Stomach (tissue), 9 donors: ENCODE results near the gene PKIB. TPM values are rescaled to one million over a fixed set of nuclear protein-coding genes. Genes with fewer than 3 reads are reported as not detected.

Experiments used
- DNase-seq, 2 donors: peaks; one replicate each; pipeline versions ENCODE4 v3.0.0 to v3.0.0-alpha.2; 2013 to 2019
- H3K27ac ChIP-seq, 5 donors: fragments of 200-600 bp in 4 of 5; sonication (generic) in 4 of 5; one replicate each; pipeline ENCODE4 v1.5.1; 2013 to 2019; ENCODE audit warnings: mild to moderate bottlenecking in 1 of 5, moderate library complexity in 1 of 5
- H3K27me3 ChIP-seq, 3 donors: fragments of 200-600 bp; sonication (generic); one replicate each; pipeline ENCODE4 v1.5.1; 2017 to 2019; ENCODE audit warnings: mixed run types in 1 of 3
- H3K36me3 ChIP-seq, 4 donors: fragments of 200-600 bp; sonication (generic); 1 replicate in 3 of 4; 2 replicates in 1 of 4; pipeline ENCODE4 v1.5.1; 2016 to 2019
- H3K4me1 ChIP-seq, 4 donors: fragments of 200-600 bp; sonication (generic); one replicate each; pipeline ENCODE4 v1.5.1; 2016 to 2019
- H3K4me3 ChIP-seq, 4 donors: fragments of 200-600 bp; sonication (generic) in 3 of 4; one replicate each; pipeline ENCODE4 v1.5.1; 2016 to 2019; ENCODE audit warnings: mild to moderate bottlenecking in 1 of 4
- H3K9me3 ChIP-seq, 4 donors: fragments of 200-600 bp; sonication (generic); one replicate each; pipeline ENCODE4 v1.5.1; 2016 to 2019
- EP300 ChIP-seq: sonication (generic); formaldehyde crosslinking; IDR thresholded peaks from one replicate; pipeline ENCODE4 v1.6.1; 2017; ENCODE audit warnings: antibody characterized with exemption
- POLR2A ChIP-seq, 4 donors: fragments of 450-650 bp; IDR thresholded peaks; one replicate each; pipeline ENCODE4 v1.6.1; 2016; ENCODE audit warnings: antibody characterized with exemption in 4 of 4, control low read depth in 2 of 4, mild to moderate bottlenecking in 1 of 4, moderate library complexity in 1 of 4
- POLR2AphosphoS5 ChIP-seq, 3 donors: sonication (generic); formaldehyde crosslinking; IDR thresholded peaks; one replicate each; pipeline ENCODE4 v1.6.1; 2016; ENCODE audit warnings: antibody characterized with exemption in 3 of 3
- WGBS, 5 donors: extraction: QIAGEN DNeasy Blood & Tissue Kit in 3 of 5; methylation state at CpG; one replicate each; pipeline versions ENCODE4 v1.1.5 to v1.1.7; 2013 to 2018; 5-methylcytosine and 5-hydroxymethylcytosine counted together
- intact Hi-C: fragments of 100-400 bp; cut with DNase I; formaldehyde crosslinking; loops from one replicate; pipeline ENCODE4 v1.15.1; 2023; ENCODE audit warnings: low total_unique reads
- polyA plus RNA-seq, 3 donors: library from polyadenylated mRNA; stranded (reverse); fragments of 200-250 nt; gene quantifications; one replicate each; pipeline ENCODE4 v1.2.3, GENCODE V29; 2013
- total RNA-seq, 5 donors: library from RNA; depleted of rRNA; stranded (reverse); fragments of >200 nt; gene quantifications; one replicate each; pipeline versions ENCODE4 v1.1.0 to v1.2.3, GENCODE V29; 2014 to 2016
- TF ChIP-seq, protein P1 (sequence below), 7 experiments: fragments of 450-650 bp in 4 of 7; fragments of 200-600 bp in 3 of 7; sonication (generic) in 3 of 7; IDR thresholded peaks; one replicate each; pipeline ENCODE4 v1.5.1; 2016 to 2019; ENCODE audit warnings: antibody characterized with exemption in 7 of 7, control low read depth in 2 of 7, mild to moderate bottlenecking in 1 of 7
- donor health status: healthy with polysubstance abuse.
- donor health status: Bipolar disorder and iron deficiency.
- donor health status: healthy.

Gene PKIB
- total and polyA plus RNA-seq, 8 donors = 7.6 to 128 (median 26.4) TPM

DNA sequence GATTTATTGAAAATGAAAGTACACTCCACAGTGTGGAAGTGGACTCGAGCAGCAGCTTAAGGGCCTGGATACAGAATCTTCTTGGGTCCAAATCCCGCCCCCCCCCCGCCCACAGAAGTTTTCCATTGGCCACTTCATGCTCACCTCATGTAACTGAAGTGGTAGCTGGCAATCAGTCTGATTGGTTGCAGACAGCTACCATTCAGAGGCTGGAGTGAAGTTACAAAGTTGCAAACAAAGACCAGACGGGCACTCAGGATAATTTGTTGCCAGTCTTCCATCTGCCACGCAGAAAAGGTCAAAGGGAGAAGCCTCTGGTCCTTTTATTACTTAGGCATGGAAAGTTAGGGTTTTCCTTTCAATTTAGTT is 143.5 kb downstream of the PKIB start:
- no peaks in the 10 kb centered on the region for H3K27me3 ChIP-seq
- 49 to 59% (median 54%) methylated on average over 5 of the region's 5 CpGs for WGBS, 5 donors
- H3K4me3 ChIP-seq = peak overlapping the region in 2 of 4 donors; percentile 6 to 20
- no peaks in the 10 kb centered on the region for H3K9me3 ChIP-seq
- H3K4me1 ChIP-seq = no peaks in the 10 kb centered on the region
- no peak for TF ChIP-seq POLR2AphosphoS5 (IDR thresholded peaks at IDR 0.05)
- no peak for DNase-seq
- intact Hi-C loops = no loop called here
- peak overlapping the region in 1 of 5 donors; percentile 18 for H3K27ac ChIP-seq
- no peaks in the 10 kb centered on the region for H3K36me3 ChIP-seq

DNA sequence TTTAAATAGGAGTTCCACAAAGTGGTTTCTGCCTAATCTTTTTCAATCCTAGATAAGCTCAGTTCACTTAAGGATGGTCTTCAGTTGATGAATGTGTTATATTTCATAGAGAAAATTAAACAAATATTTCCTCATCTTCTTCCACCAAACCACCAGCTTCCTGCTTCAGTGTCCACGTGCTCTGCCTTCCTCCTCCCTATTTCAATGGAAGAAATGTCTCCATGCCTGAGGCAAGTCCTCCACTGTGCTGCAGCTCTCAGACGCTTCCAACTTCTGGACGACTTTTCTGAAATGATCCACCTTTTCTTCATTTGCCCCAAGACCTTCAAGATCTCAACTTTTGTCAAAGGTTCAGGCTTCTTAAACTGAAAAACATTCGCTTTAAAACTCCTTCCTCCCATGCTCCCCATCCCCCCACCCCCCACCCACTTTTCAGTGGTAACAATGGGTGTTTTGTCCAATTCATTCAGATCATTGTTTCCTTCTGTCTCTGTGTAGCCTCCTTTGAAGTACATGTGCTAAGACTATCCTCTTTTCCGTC is 144.1 kb downstream of the PKIB start:
- 77 to 85% (median 78%) methylated on average over 5 of the region's 5 CpGs for whole genome bisulfite sequencing, 5 donors
- intact Hi-C loops = no loop called here
- Histone ChIP-seq H3K9me3 (no peaks in the 10 kb centered on the region), H3K27ac (peak overlapping the region in 1 of 5 donors; percentile 18), H3K27me3 (no peaks in the 10 kb centered on the region), H3K36me3 (no peaks in the 10 kb centered on the region), H3K4me1 (no peaks in the 10 kb centered on the region), H3K4me3 (peak overlapping the region in 1 of 4 donors; percentile 6)
- TF ChIP-seq, protein P1, sequence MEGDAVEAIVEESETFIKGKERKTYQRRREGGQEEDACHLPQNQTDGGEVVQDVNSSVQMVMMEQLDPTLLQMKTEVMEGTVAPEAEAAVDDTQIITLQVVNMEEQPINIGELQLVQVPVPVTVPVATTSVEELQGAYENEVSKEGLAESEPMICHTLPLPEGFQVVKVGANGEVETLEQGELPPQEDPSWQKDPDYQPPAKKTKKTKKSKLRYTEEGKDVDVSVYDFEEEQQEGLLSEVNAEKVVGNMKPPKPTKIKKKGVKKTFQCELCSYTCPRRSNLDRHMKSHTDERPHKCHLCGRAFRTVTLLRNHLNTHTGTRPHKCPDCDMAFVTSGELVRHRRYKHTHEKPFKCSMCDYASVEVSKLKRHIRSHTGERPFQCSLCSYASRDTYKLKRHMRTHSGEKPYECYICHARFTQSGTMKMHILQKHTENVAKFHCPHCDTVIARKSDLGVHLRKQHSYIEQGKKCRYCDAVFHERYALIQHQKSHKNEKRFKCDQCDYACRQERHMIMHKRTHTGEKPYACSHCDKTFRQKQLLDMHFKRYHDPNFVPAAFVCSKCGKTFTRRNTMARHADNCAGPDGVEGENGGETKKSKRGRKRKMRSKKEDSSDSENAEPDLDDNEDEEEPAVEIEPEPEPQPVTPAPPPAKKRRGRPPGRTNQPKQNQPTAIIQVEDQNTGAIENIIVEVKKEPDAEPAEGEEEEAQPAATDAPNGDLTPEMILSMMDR (IDR thresholded peaks at IDR 0.05) = no peak
- no peak for TF ChIP-seq POLR2AphosphoS5 (IDR thresholded peaks at IDR 0.05)
- TF ChIP-seq POLR2A (IDR thresholded peaks at IDR 0.05) = no peak
- no peak for TF ChIP-seq EP300
- DNase-seq = no peak

DNA sequence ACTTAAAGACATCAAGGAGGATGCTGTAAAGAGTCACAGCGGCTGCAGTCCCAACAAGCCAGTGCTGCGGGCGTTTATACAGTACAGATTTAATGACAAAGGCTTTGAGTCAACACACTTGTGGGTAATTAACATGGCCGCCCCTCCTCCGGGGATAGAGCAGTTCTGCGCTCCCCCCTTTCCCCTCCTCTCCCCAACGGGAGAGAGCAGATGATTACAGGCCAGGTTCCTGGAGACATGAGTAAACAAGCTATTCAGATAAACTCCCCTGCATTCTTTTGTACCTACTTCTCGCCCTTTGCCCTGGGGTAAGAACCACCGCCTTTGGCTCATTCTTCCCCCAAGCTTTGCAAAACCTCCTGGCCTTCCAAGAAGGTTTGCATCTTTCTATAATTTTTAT is 145.7 kb downstream of the PKIB start:
- no peaks in the 10 kb centered on the region for H3K36me3 ChIP-seq
- H3K4me3 ChIP-seq = no peak overlapping the region
- intact Hi-C loops = no loop called here
- no peak overlapping the region for H3K27ac ChIP-seq
- H3K9me3 ChIP-seq = no peaks in the 10 kb centered on the region
- 54 to 68% (median 67%) methylated on average over 9 of the region's 9 CpGs for WGBS, 5 donors
- H3K27me3 ChIP-seq = no peaks in the 10 kb centered on the region
- TF ChIP-seq POLR2AphosphoS5 (IDR thresholded peaks at IDR 0.05) = no peak
- TF ChIP-seq POLR2A (IDR thresholded peaks at IDR 0.05) = no peak
- TF ChIP-seq, protein P1 (IDR thresholded peaks at IDR 0.05) = no peak
- TF ChIP-seq EP300 = no peak
- no peaks in the 10 kb centered on the region for H3K4me1 ChIP-seq
- DNase-seq = no peak

DNA sequence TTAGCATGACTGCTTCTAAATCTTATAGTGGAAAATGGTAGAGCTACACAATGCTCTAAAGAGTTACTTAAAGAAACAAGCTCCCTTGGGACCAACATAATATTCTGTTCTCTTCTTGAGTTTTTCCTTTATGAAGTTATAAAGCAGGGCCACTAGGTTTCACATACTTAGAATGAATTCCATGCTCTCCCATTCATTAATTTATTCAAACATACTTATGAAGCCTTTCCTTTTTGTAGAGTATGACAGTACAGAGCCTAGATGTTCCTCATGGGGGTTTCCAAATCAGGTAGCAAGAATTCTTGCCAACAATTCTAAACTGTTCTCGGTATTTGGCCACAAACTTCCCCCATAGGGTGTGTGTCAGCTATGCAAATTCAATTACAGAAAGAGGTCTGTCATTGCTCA is 148.7 kb downstream of the PKIB start:
- H3K9me3 ChIP-seq = no peaks in the 10 kb centered on the region
- DNase-seq = no peak
- no peak overlapping the region for H3K4me3 ChIP-seq
- no peaks in the 10 kb centered on the region for H3K27me3 ChIP-seq
- H3K4me1 ChIP-seq = no peaks in the 10 kb centered on the region
- H3K36me3 ChIP-seq = no peaks in the 10 kb centered on the region
- no peak for TF ChIP-seq POLR2AphosphoS5 (IDR thresholded peaks at IDR 0.05)
- TF ChIP-seq EP300 = no peak
- TF ChIP-seq POLR2A (IDR thresholded peaks at IDR 0.05) = no peak
- TF ChIP-seq, protein P1 (IDR thresholded peaks at IDR 0.05) = no peak
- 40 to 63% (median 51%) methylated on average over 1 of the region's 1 CpG for WGBS, 5 donors
- no peak overlapping the region for H3K27ac ChIP-seq
- intact Hi-C loops = no loop called here

DNA sequence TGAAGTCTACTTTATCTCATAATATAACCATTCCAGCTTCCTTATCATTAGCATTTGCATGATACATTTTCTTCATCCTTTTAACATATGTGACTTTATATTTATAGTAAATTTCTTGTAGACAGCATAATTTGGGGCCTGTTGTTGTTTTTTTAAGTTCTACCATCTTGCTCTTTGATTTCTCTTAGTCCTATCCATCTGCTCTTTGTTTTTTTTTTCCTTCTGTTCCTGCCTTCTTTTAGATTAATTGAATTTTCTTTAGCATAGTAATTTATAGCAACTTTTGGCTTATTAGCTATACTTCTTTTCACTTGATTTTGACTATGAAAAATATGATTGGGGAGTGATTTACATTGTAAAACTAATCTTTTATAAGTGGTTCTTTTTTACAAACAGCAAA is 150.1 kb downstream of the PKIB start:
- intact Hi-C loops = no loop called here
- DNase-seq = no peak
- H3K27ac ChIP-seq = no peak overlapping the region
- H3K27me3 ChIP-seq = no peaks in the 10 kb centered on the region
- H3K9me3 ChIP-seq = no peaks in the 10 kb centered on the region
- H3K4me1 ChIP-seq = no peaks in the 10 kb centered on the region
- TF ChIP-seq, protein P1 (IDR thresholded peaks at IDR 0.05) = no peak
- TF ChIP-seq POLR2AphosphoS5 (IDR thresholded peaks at IDR 0.05) (no peak), POLR2A (IDR thresholded peaks at IDR 0.05) (no peak), EP300 (no peak)
- H3K4me3 ChIP-seq = no peak overlapping the region
- H3K36me3 ChIP-seq = no peaks in the 10 kb centered on the region
